Measurements from ENCODE around the gene BTK. TPM values are rescaled to one million over a fixed set of nuclear protein-coding genes. Genes with fewer than 3 reads are reported as not detected.

BTK gene
- total RNA-seq, 4 donors from 2014 or later: 2.5 to 5.3 (median 4.0) TPM

Small RNA genes lying within 50 kb of the gene (small RNA-seq; reads per million reads assigned to genes)
- gene RNU6-934P: 0 reads per million in 3 donors

Other genes starting within 250 kb of the BTK start
- gene DRP2, start 166.4 kb downstream of the BTK start, total RNA-seq: under 1 TPM; 0.42 to 0.97 (median 0.65) TPM
- under 1 TPM in 1 of 4 donors, not detected in 3; 0.13 TPM for gene TAF7L, start 94.9 kb downstream of the BTK start, total RNA-seq
- gene TIMM8A, start 37.4 kb downstream of the BTK start, total RNA-seq: 1 to 10 TPM; 3.0 to 4.8 (median 3.7) TPM
- gene RPL36A, start 4.8 kb upstream of the BTK start, total RNA-seq: 100 to 1,000 TPM; 280 to 704 (median 376) TPM
- 10 to 100 TPM in 3 of 4 donors, 1 to 10 TPM in 1; 8.7 to 17.7 (median 15.9) TPM for gene GLA, start 21.7 kb upstream of the BTK start, total RNA-seq
- 10 to 100 TPM; 36.4 to 60.0 (median 44.4) TPM for gene HNRNPH2, start 22.0 kb upstream of the BTK start, total RNA-seq
- gene ARMCX4, start 99.3 kb upstream of the BTK start, total RNA-seq: 10 to 100 TPM in 2 of 4 donors, 1 to 10 TPM in 2; 4.2 to 12.3 (median 8.4) TPM
- gene ARMCX1, start 164.4 kb upstream of the BTK start, total RNA-seq: 10 to 100 TPM; 25.7 to 37.9 (median 33.7) TPM
- 10 to 100 TPM in 3 of 4 donors, 1 to 10 TPM in 1; 6.6 to 17.2 (median 14.4) TPM for gene ARMCX6, start 231.8 kb upstream of the BTK start, total RNA-seq
- gene ARMCX3, start 237.0 kb upstream of the BTK start, total RNA-seq: 10 to 100 TPM; 38.2 to 52.5 (median 49.9) TPM